Keratinocyte (primary cell): ENCODE measurements around the gene ABI3.

Experiments used
- EZH2 ChIP-seq: IDR thresholded peaks from one replicate; pipeline ENCODE4 v1.6.1; 2012; ENCODE audit warnings: inconsistent platforms, mild to moderate bottlenecking, low read length, moderate library complexity
- TF ChIP-seq, protein P1 (sequence below), 3 experiments: IDR thresholded peaks in 1 of 3; conservative IDR thresholded peaks in 1 of 3; optimal IDR thresholded peaks in 1 of 3; 2 replicates in 2 of 3; 3 replicates in 1 of 3; pipeline versions ENCODE3 to v1.5.1; 2011; ENCODE audit warnings: low read length in 3 of 3, mild to moderate bottlenecking in 3 of 3, moderate library complexity in 2 of 3, control low read depth in 1 of 3, inconsistent platforms in 1 of 3; ENCODE audit not compliant: insufficient read depth in 2 of 3; ENCODE audit errors: extremely low read depth in 1 of 3

- TF ChIP-seq, protein P1, sequence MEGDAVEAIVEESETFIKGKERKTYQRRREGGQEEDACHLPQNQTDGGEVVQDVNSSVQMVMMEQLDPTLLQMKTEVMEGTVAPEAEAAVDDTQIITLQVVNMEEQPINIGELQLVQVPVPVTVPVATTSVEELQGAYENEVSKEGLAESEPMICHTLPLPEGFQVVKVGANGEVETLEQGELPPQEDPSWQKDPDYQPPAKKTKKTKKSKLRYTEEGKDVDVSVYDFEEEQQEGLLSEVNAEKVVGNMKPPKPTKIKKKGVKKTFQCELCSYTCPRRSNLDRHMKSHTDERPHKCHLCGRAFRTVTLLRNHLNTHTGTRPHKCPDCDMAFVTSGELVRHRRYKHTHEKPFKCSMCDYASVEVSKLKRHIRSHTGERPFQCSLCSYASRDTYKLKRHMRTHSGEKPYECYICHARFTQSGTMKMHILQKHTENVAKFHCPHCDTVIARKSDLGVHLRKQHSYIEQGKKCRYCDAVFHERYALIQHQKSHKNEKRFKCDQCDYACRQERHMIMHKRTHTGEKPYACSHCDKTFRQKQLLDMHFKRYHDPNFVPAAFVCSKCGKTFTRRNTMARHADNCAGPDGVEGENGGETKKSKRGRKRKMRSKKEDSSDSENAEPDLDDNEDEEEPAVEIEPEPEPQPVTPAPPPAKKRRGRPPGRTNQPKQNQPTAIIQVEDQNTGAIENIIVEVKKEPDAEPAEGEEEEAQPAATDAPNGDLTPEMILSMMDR (optimal IDR thresholded peaks at IDR 0.05 in 1 of 3, IDR thresholded peaks at IDR 0.05 in 1 of 3, conservative IDR thresholded peaks at IDR 0.05 in 1 of 3; ENCODE audit: extremely low read depth in 1 of 3, insufficient read depth in 2 of 3, low read length in 3 of 3), result no peak
- TF ChIP-seq EZH2, result no peak
Measured at GRCh38 chr17:49201481-49201927, 9.0 kb upstream of the ABI3 start.
